ENCODE measurements around the gene E2F3.
"Not testable (repeated sequence)": the region's sequence is repeated elsewhere in the genome, so short reads cannot be mapped to it uniquely, and the experiment has no call there.

E2F3 gene

DNA sequence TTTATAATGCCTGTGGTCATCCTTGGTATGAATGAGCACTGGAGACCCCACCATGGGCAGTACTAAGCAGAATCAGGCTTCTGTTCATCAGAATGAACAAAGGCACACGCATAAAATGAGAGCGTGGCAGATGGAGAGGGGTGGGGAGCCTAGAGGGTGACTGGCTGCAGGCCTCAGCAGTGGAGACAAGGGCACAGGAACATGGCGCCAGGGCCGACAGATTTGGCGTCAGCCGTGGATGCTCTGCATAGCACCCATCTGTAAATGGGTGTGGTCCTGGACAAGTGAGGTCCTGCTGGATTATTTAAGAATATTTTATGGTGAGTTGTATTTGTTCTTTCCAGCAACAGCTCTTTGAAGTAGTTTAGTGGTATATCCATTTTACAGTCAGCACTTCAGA lies 33.1 kb downstream of the E2F3 start:
- no peak for DNase-seq

DNA sequence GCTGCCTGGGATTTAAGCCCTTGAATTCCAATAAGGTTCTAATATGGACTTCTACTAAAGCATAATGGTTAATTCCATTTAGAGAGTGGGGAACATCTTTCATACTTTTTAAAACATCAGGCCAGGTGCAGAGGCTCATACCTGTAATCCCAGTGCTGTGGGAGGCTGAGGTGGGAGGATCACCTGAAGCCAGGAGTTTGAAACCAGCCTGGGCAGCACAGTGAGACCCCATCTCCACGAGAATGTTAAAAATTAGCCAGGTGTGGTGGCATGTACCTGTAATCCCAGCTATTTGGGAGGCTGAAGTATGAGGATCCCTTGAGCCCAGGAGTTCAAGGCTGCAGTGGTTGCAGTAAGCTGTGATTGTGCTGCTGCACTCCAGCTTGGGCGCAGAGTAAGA lies 35.0 kb downstream of the E2F3 start:
- no peak for DNase-seq

DNA sequence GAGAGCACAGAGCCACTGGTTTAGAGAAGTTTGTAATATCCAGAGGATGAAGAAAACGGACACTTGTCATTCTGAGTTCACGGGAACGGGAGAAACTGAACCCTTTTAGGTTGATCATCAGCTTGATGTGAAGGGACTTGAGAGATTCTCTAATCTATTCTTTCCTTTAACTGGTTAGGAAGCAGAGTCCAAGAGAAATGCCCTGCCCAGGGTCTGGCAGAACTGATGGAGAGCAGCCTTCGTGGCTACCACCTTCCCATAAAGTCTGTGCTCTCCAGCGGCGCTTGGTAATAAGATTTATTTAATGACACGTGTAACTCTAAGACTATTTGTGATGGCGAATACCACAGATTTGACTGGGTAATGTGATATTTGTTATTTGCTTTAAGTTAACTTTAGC lies 36.0 kb downstream of the E2F3 start:
- no peak for DNase-seq

DNA sequence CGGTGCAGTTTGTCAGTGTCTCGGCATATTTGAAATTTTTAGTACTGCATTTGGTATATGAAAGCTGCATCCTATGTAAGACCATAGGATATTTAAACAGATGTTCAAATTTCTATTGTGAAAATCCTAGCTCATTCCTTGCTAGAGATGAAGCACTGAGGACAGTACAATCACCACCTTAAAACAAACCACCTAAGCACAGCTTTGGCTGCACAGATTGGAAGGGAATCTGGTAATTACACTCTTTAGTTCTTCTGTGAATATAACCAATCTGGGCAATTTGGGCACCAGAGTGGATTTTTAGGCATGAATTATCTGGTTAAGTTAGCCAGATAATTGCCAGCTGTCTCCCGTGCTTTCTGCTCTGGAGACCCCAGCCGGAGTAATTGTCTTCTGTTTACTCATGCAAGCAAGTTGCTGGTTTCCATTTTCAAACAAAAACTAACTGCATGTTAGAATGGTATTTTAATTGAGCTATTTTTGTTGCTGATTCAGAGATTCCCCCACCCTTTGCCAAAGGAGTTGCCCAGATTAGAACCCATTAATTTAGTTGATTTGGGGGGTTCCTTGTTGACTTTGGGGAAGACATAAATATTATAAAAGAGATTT lies 36.9 kb downstream of the E2F3 start:
- DNase-seq: no peak

DNA sequence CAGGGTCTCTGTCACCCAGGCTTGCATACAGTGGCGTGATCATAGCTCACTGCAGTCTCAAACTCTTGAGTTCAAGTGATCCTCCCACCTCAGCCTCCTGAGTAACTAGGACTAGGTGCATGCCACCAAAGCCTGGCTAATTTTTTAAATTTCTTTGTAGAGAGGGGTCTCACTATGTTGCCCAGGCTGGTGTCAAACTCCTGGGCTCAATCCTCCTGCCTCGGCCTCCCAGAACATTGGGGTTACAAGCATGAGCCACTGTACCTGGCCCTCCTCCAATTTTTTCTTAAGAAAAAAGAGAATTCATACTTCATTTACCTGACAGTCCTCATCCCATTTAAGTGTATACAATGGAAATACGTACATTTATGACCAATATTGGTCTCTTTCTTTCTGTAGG lies 37.9 kb downstream of the E2F3 start:
- DNase-seq: no peak

DNA sequence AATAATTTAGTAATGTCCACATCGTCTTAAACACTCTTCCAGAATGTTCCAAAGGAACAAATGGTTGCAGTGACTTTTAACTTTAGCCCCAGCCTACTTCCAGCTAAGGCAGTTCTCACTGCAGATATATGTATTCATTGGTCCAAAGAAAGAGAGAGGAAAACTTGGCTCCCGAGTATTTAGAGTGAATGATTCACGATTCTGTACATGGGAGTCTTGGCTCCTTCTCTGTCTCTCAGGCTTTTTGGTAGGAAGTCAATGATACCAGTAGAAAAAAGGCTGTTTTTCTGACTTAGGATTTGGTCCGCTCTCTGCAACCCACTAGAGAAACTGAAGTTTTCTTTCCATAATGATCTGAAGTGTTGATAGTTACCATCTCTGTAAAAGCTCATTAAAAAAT lies 38.6 kb downstream of the E2F3 start:
- DNase-seq: no peak

DNA sequence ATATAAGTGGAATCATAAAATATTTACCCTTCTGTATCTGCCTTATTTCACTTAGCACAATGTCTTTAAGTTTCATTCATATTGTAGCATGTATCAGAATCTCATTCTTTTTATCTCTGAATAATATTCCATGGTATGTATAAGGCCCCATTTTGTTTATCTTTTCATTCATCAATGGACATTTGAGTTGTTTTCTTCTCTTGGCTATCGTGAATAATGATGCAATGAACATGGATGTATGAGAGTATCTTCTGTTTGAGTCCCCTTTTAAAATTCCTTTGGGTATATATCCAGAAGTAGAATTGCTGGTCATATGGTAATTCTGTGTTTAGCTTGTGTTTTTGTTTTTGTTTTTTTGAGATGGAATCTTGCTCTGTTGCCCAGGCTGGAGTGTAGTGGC lies 39.6 kb downstream of the E2F3 start:
- no peak for DNase-seq

DNA sequence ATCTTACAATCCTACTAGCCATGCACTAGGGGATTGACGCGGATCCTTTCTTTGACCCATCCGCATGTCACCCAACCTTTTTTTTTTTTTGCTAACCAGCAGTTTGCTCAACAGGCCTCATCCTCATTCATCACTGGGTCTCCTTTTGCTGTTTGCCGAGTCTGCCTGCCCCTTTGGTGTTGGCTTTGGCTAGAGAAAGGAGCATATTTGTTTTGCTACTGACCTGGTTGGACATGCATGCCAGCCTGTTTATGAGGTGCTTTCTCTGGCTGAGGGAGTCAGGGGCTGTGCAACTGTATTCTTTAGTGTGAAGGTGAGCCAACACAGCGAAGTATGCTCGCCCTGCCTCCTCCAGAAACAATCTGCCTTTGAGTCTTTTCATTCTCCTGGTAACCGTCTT lies 40.2 kb downstream of the E2F3 start:
- no peak for DNase-seq

DNA sequence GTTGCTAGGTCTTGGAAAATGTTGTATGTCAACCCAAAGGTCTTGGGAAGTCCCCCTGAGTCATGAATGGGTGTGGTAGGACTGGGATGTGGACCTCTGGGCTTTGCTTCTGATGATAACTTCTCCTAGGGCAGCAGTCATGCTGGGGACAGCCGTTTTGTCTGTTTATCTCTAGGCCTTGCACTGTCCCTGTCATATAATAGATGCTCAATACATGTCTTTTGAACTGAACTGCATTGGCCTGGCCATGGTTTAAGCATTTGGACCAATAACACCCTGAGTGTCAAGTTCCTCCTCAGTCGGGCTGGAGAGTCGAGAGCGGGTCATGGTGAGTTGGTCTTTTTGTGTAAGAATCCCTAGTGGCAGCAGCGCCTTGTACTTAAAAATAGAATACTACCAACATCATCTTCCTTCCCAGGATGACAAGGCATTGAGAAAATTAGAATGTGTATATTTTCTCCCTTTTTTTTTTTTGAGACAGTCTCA lies 43.1 kb downstream of the E2F3 start:
- DNase-seq: peak; percentile 93

DNA sequence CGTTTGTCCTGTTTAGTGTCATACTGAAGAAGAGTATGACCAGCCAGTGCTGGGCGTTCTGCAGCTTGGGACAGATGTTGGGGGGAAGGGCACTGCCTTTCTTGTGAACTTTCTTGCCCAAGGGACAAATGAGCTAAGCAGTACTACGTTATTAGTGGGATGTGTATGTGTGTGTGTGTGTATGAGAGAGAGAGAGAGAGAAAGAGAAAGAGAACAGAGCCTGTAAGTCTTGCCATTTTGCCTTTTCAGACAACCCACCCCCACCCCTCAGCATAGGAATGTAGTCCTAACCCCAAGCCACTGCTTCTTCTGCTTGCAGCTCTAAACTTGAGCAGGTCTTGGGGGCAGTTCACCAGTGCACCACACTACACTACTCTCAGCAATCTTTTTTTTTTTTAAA lies 45.5 kb downstream of the E2F3 start:
- no peak for DNase-seq

DNA sequence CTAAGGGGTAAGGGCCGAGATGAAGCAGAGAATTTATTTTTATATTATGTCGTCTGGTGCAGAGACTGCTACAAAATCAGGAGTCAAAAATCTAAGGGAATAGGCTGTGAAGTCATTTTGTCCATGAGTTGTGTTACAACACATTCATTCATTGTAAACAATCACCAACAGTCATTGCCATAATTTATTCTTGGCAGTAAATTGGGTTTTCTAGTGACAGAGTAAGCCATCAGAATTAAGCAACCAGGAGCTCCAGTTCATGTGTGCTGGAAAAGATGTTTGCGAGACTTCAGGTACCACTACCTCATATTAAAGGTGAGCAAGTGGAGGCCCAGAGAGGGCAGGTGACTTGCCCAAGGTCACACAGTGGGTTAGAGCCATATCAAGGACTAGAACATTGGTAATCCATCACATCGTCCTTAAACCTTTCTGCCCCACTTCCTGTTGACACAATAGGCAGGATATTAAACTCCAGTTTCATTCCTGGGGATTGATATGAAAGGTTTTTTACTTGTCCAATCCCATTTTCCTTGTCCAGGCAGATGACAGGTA lies 46.0 kb downstream of the E2F3 start:
- no peak for DNase-seq

DNA sequence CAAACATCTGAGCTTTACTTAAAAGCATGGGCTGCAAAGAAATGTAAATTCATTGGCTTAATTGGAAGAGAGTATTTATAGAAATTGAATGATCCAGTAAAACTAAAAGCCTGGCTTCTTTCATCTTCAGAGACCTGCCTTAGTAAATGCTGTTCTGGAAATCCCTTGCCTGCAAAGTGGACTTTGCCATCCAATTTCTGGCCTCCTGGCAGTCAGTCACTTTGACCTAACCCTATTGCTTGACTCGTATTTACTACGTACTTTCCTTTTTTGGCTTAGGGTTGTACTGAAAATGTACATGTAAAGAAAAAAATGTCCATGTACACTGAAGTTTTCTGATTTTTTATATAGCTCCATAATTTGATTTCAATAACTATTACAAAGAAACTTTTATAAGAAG lies 47.1 kb downstream of the E2F3 start:
- no peak for DNase-seq

DNA sequence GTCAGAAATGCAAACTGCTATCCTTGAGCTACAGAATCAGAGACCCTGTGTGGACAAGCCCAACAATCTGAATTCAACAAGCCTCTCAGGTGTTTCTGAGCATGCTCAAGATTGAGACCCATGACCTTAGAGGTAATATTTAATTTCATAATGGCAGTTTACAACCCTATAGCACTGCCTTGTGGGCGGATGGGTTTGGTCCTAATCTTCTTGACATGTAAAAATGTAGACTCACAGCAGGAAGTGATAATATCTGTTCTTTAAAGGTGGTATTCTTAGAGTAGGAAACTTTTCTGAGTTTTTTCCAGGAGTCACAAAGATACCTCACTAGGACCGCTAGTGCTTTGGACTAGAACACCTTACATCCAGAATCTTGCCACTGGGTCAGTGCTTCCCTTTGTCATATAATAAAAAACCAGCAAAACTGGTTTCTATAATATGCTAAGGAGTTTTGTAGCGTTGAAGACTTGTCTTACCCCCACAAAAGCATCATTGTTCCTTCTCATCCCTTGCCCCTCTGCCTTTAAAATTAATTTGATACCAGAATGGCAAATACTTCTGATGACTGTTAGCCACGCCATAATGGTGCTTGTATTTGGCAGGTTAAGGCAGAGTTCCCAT lies 52.6 kb downstream of the E2F3 start:
- peak; percentile 64 for DNase-seq

DNA sequence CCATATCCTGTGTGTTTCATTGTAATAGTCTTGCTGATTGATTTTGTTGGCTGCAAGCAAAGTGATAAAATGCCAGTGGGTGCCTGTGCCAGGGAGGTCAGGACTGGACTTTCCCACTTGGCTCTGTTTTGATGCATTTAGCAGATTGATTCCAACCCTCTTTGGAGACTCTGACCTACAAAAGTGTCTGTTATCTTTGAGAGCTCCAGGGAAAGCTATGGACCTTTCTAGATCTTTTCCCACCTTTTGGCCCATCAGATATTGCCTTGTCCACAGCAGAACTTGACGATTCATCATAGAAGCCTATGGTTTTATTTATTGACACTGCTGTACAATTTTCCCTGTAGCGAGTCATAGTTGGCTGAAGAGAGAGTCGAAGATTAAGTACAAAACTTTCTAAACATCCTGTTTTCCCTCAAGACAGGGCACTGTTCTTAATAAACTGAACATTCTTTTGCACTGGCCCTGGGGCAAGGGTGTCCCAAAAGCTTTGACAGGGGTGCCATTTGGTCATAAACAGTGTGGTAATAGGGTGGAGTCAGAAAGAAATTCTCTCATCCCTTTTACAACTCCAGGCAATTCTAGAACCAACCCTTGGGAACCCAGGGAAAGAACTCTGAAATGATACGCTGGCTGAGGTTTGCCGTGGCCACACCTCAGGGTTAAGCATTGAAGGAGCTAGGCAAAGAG lies 53.7 kb downstream of the E2F3 start:
- DNase-seq: no peak

DNA sequence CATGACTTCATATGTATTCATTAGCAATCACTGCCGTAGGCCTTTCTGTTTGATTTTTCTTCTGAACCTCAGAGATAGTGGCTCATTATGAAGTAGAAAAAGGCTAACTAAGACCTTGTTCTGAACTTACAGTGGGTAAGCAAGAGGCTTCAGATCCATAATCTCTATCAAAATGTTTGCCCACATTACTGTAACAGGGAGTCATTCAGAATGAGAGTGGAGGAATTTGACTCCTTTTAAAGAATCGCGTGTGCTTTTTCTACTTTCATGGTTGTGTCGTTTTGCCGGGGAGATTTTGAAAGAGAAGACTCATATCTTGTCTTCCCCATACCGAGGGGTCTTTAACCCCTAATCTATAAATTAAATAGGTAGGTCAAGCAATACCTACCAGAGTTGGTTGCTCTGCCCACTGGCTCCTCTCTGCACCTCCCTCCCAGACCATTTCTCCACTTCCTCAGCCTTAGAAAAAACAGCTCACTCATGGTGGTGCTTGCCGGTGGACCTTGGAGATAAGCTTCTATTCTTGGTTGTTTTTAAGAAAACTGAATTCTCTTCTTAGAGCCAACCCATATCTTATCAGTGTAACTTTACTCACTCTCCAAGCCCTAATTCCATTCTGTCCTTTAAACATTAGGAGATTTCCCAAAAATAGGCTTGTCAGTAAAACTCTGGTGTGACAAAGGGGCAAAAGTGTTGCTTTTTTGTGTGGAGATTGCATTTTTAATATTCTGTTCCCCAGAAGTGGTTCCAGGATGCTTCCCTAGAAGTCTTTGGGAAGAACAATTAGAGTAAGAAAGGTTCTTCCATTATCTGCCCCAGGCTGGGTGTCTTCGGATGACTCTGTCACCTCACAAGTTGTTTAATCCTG lies 56.6 kb downstream of the E2F3 start:
- DNase-seq: peak; percentile 93

DNA sequence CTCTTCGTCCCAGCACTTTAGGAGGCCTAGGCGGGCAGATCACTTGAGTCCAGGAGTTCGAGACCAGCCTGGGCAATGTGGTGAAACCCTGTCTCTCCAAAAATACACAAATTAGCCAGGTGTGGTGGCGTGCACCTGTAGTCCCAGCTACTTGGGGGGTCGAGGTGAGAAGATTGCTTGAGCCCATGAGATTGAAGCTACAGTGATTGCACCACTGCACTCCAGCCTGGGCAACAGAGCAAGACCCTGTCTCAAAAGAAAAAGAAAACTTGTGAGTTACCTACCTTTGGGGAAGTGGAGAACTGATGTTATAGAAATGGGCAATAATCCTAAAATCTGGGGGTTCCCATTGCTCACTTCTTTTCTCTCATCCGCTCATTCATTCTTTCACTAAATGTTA lies 58.0 kb downstream of the E2F3 start:
- no peak for DNase-seq

DNA sequence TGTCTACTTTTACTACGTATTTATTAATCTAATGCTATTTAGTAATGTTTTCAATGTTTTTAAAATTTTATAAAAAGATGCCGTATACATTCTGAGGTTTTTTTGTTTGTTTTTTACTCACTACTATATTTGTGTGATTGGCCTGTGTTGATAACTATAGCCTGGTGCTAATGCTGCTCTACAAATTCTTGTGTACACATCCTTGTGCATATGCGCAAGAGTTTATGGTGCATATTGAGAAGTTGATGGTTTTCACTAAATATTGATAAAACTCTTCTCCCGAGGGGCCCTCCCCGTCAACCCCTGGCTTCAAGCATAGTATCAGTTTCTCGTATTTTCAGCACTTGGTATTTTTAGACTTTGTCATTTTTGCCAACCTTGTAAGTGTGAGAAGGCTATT lies 59.9 kb downstream of the E2F3 start:
- no peak for DNase-seq

DNA sequence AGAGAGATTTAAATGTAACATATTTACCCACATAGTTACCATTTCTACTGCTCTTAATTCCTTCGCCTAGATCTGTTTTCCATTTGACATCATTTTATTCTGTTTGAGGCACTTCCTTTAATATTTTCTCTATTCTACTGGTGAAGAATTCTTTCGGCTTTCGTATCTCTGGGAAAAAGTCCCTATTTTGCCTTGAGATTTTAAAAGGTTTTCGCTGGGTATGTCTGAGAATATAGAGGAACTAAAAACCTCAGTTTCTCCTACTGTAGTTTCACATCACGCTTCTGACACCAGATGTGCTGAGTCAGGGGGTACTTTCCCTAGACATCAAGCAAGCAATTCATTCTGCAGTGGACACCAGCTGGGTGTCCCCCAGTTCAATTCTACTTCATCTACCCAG lies 61.7 kb downstream of the E2F3 start:
- no peak for DNase-seq

DNA sequence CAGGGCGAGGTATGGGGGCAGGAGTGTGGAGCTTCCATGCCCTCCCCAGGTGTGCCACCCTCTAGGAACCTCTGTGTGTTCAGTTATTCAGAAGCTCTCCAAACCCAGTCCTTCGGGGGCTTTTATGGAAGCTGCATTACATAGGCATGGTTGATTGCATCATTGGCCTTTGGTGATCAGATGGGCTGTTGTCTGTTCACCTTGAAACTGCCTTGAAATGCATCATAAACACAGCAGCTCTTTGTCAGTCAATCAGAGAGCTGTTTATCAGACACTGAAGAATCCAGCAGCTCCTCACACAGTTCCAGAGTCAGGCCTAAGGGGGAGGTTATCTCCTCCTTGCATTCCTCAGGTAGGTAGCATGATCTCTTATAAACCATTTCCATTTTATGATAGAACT lies 62.4 kb downstream of the E2F3 start:
- no peak for DNase-seq

DNA sequence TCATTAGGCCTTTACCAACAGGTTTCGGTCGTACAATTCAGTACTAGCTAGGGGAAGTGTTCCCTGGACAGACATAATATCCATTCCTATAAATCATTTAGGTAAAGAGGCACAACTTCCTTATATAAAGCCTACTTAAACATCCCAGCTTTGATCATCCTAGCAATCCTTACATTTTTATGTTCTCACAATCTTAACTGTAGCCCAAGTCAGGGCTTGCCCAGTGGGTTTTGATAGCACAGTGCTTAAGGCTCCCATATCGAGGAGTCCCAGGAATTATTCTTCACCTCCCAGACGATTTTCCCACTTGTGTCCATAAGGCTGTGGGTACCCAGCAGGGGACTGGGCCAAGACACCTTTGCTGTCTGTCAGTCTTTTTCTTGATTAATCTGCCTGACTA lies 63.2 kb downstream of the E2F3 start:
- DNase-seq: no peak

DNA sequence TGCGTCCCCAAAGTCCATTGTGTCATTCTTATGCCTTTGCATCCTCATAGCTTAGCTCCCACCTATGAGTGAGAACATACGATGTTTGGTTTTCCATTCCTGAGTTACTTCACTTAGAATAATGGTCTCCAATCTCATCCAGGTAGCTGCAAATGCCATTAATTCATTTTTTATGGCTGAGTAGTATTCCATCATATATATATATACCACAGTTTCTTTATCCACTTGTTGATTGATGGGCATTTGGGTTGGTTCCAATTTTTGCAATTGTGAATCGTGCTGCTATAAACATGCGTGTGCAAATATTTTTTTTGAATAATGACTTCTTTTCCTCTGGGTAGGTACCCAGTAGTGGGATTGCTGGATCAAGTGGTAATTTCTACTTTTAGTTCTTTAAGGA lies 63.9 kb downstream of the E2F3 start:
- DNase-seq: not testable (repeated sequence)

DNA sequence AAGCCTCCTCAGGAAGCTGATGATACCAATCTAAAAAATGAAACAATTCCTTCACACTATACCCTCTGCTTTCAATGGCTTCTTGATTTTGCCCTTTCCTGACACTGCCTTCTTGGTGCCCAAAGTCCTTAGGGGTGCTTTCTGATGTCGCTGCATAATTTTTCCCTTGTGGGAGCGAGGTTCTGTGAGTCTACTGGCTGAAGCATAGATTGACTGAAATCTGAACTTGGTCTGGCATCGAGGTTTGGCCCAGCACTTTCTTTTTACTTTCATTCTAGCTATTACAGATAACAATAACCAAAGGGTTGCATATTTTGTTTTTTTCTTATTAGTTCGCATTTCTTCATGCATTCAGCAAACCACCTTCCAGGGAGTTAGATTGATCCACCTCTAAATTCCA lies 65.8 kb downstream of the E2F3 start:
- DNase-seq: no peak

DNA sequence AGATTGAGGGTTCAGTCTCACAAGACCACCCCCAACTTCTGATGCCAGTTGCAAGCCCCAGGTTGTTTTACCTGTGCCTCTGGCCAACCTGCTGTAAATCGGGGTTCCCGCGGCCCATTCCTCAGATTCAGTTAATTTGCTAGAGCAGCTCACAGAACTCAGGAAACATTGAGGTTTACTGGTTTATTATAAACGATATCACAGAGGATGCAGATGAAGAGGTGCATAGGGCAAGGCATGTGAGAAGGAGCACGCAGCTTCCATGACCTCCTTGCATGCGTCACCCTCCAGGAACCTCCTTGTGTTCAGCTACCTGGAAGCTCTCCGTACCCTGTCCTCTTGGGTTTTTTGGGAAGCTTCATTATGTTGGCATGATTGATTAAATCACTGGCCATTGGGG lies 66.5 kb downstream of the E2F3 start:
- no peak for DNase-seq
